T-cell (primary cell): Measurements from ENCODE around the gene PLXNA1. TPM values are rescaled to one million over a fixed set of nuclear protein-coding genes. Genes with fewer than 3 reads are reported as not detected.

Source experiments
- ATAC-seq, 4 experiments: fragments of 200-7000 bp in 3 of 4; fragments of 150-1000 bp in 1 of 4; cut with Tn5 transposase; replicated peaks in 1 of 4; 1 replicate in 3 of 4; 2 replicates in 1 of 4; pipeline ENCODE4 v1.10.0; 2021; ENCODE audit warnings: moderate library complexity in 3 of 4, mild to moderate bottlenecking in 2 of 4, moderate number of reproducible peaks in 1 of 4
- CTCF ChIA-PET, 2 donors: fragments of 300-600 bp; sonication (Branson Sonifier 250); formaldehyde crosslinking; loops; one replicate each; lab custom pipeline; 2022; ENCODE audit warnings: antibody characterized with exemption in 2 of 2; lab: Charles Lee
- POLR2A ChIA-PET, 2 donors: fragments of 300-600 bp; sonication (Branson Sonifier 250); formaldehyde crosslinking; loops; one replicate each; lab custom pipeline; 2022; ENCODE audit warnings: antibody characterized with exemption in 2 of 2; lab: Charles Lee
- DNase-seq, 35 experiments: peaks; one replicate each; pipeline versions ENCODE4 v3.0.0 to v3.0.0-alpha.2; 2013 to 2023
- H3K27ac ChIP-seq: one replicate; pipeline ENCODE4 v1.5.1; 2013; ENCODE audit warnings: low read length
- H3K27me3 ChIP-seq, 2 experiments: replicated peaks in 1 of 2; 1 replicate in 1 of 2; 2 replicates in 1 of 2; pipeline versions ENCODE4 v1.6.1 to v1.7.0; 2013; ENCODE audit warnings: low read length in 1 of 2, mixed read lengths in 1 of 2; ENCODE audit not compliant: control insufficient read depth in 2 of 2, insufficient read depth in 2 of 2; ENCODE audit errors: extremely low read depth in 1 of 2
- H3K36me3 ChIP-seq, 2 donors: 1 replicate in 1 of 2; 2 replicates in 1 of 2; pipeline versions ENCODE4 v1.6.1 to v1.7.0; 2013; ENCODE audit warnings: low read length in 1 of 2; ENCODE audit not compliant: control insufficient read depth in 2 of 2, insufficient read depth in 1 of 2; ENCODE audit errors: extremely low read depth in 1 of 2
- H3K4me1 ChIP-seq, 2 experiments: 1 replicate in 1 of 2; 2 replicates in 1 of 2; pipeline versions ENCODE4 v1.6.1 to v1.7.0; 2013; ENCODE audit warnings: low read length in 2 of 2, mixed read lengths in 1 of 2; ENCODE audit not compliant: insufficient read depth in 2 of 2, control insufficient read depth in 1 of 2; ENCODE audit errors: extremely low read depth in 1 of 2
- H3K4me3 ChIP-seq, 2 donors: 1 replicate in 1 of 2; 2 replicates in 1 of 2; pipeline versions ENCODE4 v1.5.1 to v1.7.0; 2013; ENCODE audit warnings: mild to moderate bottlenecking in 2 of 2, low read length in 1 of 2, moderate library complexity in 1 of 2; ENCODE audit not compliant: control insufficient read depth in 1 of 2; ENCODE audit errors: extremely low read depth in 1 of 2
- H3K9me3 ChIP-seq: 2 replicates; pipeline ENCODE4 v1.7.0; 2013
- H3K27ac Mint-ChIP-seq, 2 donors: one replicate each; pipeline ENCODE4 v1.8.0; 2020 to 2021; ENCODE audit warnings: mild to moderate bottlenecking in 2 of 2, mixed read lengths in 2 of 2
- H3K27me3 Mint-ChIP-seq, 2 donors: one replicate each; pipeline ENCODE4 v1.8.0; 2021 to 2022; ENCODE audit warnings: mixed read lengths in 2 of 2
- H3K36me3 Mint-ChIP-seq: one replicate; pipeline ENCODE4 v1.8.0; 2021; ENCODE audit warnings: mixed read lengths
- H3K4me1 Mint-ChIP-seq, 3 donors: one replicate each; pipeline ENCODE4 v1.8.0; 2020 to 2022; ENCODE audit warnings: mixed read lengths in 3 of 3, mild to moderate bottlenecking in 1 of 3
- H3K4me3 Mint-ChIP-seq, 3 donors: one replicate each; pipeline ENCODE4 v1.8.0; 2020 to 2022; ENCODE audit warnings: mild to moderate bottlenecking in 3 of 3, mixed read lengths in 3 of 3, moderate library complexity in 3 of 3
- H3K9me3 Mint-ChIP-seq, 3 donors: one replicate each; pipeline ENCODE4 v1.8.0; 2020 to 2022; ENCODE audit warnings: mixed read lengths in 3 of 3
- WGBS: methylation state at CpG from one replicate; pipeline ENCODE4 v1.1.5; 2013; ENCODE audit warnings: missing lambda C conversion rate; ENCODE audit not compliant: insufficient coverage; 5-methylcytosine and 5-hydroxymethylcytosine counted together
- total RNA-seq, 35 experiments: library from RNA in 6 of 35; stranded (reverse) in 6 of 35; fragments of 120-200 nt in 1 of 35; gene quantifications; one replicate each; pipeline versions ENCODE4 v1.2.1 to v1.2.4 and lab custom pipeline; 2013 to 2026

Gene PLXNA1
- total RNA-seq, 5 donors from 2014 or later (not counting 1 experiment from before 2014, with no cell fraction given), result 10.9 to 16.9 (median 16.0) TPM

DNA sequence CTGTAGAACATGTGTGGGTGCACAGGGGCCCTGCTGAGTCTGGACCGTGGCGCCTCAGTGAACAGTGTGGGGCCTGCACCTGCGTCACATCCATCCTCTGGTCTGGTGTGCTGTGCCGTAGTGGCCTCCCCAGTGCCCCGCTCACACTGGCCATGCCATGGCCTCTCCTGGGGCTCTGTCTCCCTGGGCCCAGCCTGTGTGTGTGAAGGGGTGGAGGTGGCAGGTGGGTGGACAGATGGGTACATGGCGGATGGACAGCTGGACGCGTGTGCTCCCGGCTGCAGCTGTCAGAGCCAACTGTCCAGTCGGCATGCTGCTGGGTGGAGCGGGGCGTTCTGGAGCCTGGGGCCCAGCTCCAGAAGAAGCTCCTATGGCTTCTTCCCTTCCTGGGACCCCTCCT is 17.8 kb downstream of the PLXNA1 start:
- no peak for ATAC-seq
- ChIA-PET CTCF (no interaction called here), POLR2A (no interaction called here)
- Mint-ChIP-seq H3K27ac (no peak overlapping the region), H3K4me1 (peaks cover 0 to 11% (median 0%) of the 10 kb centered on the region in 3 donors), H3K9me3 (no peaks in the 10 kb centered on the region), H3K4me3 (no peak overlapping the region), H3K27me3 (no peaks in the 10 kb centered on the region), H3K36me3 (no peaks in the 10 kb centered on the region)
- Histone ChIP-seq H3K27ac (no peak overlapping the region), H3K36me3 (no peaks in the 10 kb centered on the region), H3K4me3 (no peak overlapping the region), H3K27me3 (no peaks in the 10 kb centered on the region), H3K4me1 (no peaks in the 10 kb centered on the region), H3K9me3 (no peaks in the 10 kb centered on the region)
- WGBS, result 98% methylated on average over 12 of the region's 12 CpGs
- no peak for DNase-seq

- Histone ChIP-seq H3K4me1 (no peaks in the 10 kb centered on the region), H3K27me3 (no peaks in the 10 kb centered on the region), H3K27ac (no peak overlapping the region), H3K36me3 (no peaks in the 10 kb centered on the region), H3K9me3 (no peaks in the 10 kb centered on the region), H3K4me3 (no peak overlapping the region)
- Mint-ChIP-seq H3K9me3 (no peaks in the 10 kb centered on the region), H3K4me3 (no peak overlapping the region), H3K27ac (no peak overlapping the region), H3K27me3 (no peaks in the 10 kb centered on the region), H3K4me1 (peaks cover 0 to 11% (median 0%) of the 10 kb centered on the region in 3 donors), H3K36me3 (peaks cover 2% of the 10 kb centered on the region)
- ATAC-seq (no peak), DNase-seq (no peak)
- POLR2A ChIA-PET, result no interaction called here
- CTCF ChIA-PET, result no interaction called here
- WGBS, result 95% methylated on average over 13 of the region's 23 CpGs
Observed at GRCh38 chr3:127001486-127002194, 18.7 kb downstream of the PLXNA1 start.

GRCh38 chr3:127002195-127003174 is 19.6 kb downstream of the PLXNA1 start:
- H3K36me3 Mint-ChIP-seq, result peaks cover 8% of the 10 kb centered on the region
- no peak for ATAC-seq
- no peaks in the 10 kb centered on the region for H3K9me3 Mint-ChIP-seq
- Histone ChIP-seq H3K4me1 (no peaks in the 10 kb centered on the region), H3K9me3 (no peaks in the 10 kb centered on the region), H3K27ac (no peak overlapping the region), H3K4me3 (no peak overlapping the region), H3K27me3 (no peaks in the 10 kb centered on the region), H3K36me3 (peaks cover 0 to 2% of the 10 kb centered on the region in 2 donors)
- H3K27me3 Mint-ChIP-seq, result no peaks in the 10 kb centered on the region
- ChIA-PET POLR2A (no interaction called here), CTCF (interaction anchor here in 1 of 2 donors (0.6 kb wide), 1 partner anchor 291 kb away, joined by 3 read pairs; no protein-coding TSS in a partner anchor)
- WGBS, result 89% methylated on average over 18 of the region's 26 CpGs
- no peak for DNase-seq
- peaks cover 0 to 6% (median 0%) of the 10 kb centered on the region in 3 donors for H3K4me1 Mint-ChIP-seq
- no peak overlapping the region for H3K4me3 Mint-ChIP-seq
- no peak overlapping the region for H3K27ac Mint-ChIP-seq

GRCh38 chr3:127003175-127003555 is 20.2 kb downstream of the PLXNA1 start:
- H3K27me3 Mint-ChIP-seq, result no peaks in the 10 kb centered on the region
- ChIA-PET CTCF (interaction anchor here in 1 of 2 donors (0.6 kb wide), 1 partner anchor 290 kb away, joined by 3 read pairs; no protein-coding TSS in a partner anchor), POLR2A (no interaction called here)
- H3K36me3 Mint-ChIP-seq, result peaks cover 8% of the 10 kb centered on the region
- peaks cover 0 to 4% of the 10 kb centered on the region in 2 donors for H3K36me3 ChIP-seq
- no peak overlapping the region for H3K27ac ChIP-seq
- H3K9me3 Mint-ChIP-seq, result no peaks in the 10 kb centered on the region
- no peaks in the 10 kb centered on the region for H3K27me3 ChIP-seq
- no peak for DNase-seq
- H3K4me1 Mint-ChIP-seq, result no peaks in the 10 kb centered on the region
- H3K4me3 ChIP-seq, result no peak overlapping the region
- no peaks in the 10 kb centered on the region for H3K4me1 ChIP-seq
- H3K4me3 Mint-ChIP-seq, result no peak overlapping the region
- 88% methylated on average over 2 of the region's 12 CpGs for WGBS
- no peak overlapping the region for H3K27ac Mint-ChIP-seq
- no peaks in the 10 kb centered on the region for H3K9me3 ChIP-seq
- ATAC-seq, result no peak

GRCh38 chr3:127003601-127004280 is 20.8 kb downstream of the PLXNA1 start:
- Mint-ChIP-seq H3K4me3 (no peak overlapping the region), H3K36me3 (peaks cover 8% of the 10 kb centered on the region), H3K27ac (no peak overlapping the region), H3K9me3 (no peaks in the 10 kb centered on the region), H3K4me1 (no peaks in the 10 kb centered on the region), H3K27me3 (no peaks in the 10 kb centered on the region)
- WGBS, result 93% methylated on average over 4 of the region's 7 CpGs
- DNase-seq (no peak), ATAC-seq (no peak)
- Histone ChIP-seq H3K4me3 (no peak overlapping the region), H3K27ac (no peak overlapping the region), H3K27me3 (no peaks in the 10 kb centered on the region), H3K9me3 (no peaks in the 10 kb centered on the region), H3K4me1 (no peaks in the 10 kb centered on the region), H3K36me3 (peaks cover 0 to 4% of the 10 kb centered on the region in 2 donors)
- ChIA-PET CTCF (no interaction called here), POLR2A (no interaction called here)
